Skeletal muscle cell (primary cell): ENCODE measurements around the gene SP1.
A peak's percentile ranks its signal among the peaks of the same experiment; 100 is the strongest.
"Not testable (repeated sequence)": the region's sequence is repeated elsewhere in the genome, so short reads cannot be mapped to it uniquely, and the experiment has no call there.

ENCODE experiments used
- DNase-seq: peaks from one replicate; pipeline ENCODE4 v3.0.0-alpha.2; 2010; ENCODE audit warnings: low read depth
- H3K4me3 ChIP-seq: 2 replicates; pipeline ENCODE4 v1.5.1; 2011; ENCODE audit warnings: low read depth, mild to moderate bottlenecking, control low read depth, low read length, moderate library complexity

The SP1 gene

GRCh38 chr12:53399896-53400295 is 19.9 kb downstream of the SP1 start:
- no peak overlapping the region for H3K4me3 ChIP-seq
- no peak for DNase-seq

- DNase-seq, H3K4me3 ChIP-seq: not testable (repeated sequence)
Measured at GRCh38 chr12:53402351-53402750, 22.4 kb downstream of the SP1 start.

GRCh38 chr12:53402871-53403270 is 22.9 kb downstream of the SP1 start:
- DNase-seq: no peak
- no peak overlapping the region for H3K4me3 ChIP-seq

- no peak for DNase-seq
- H3K4me3 ChIP-seq: no peak overlapping the region
Measured at GRCh38 chr12:53410951-53411350, 31.0 kb downstream of the SP1 start.

- no peak overlapping the region for H3K4me3 ChIP-seq
- DNase-seq: no peak
Measured at GRCh38 chr12:53413485-53414204, 33.7 kb downstream of the SP1 start.

GRCh38 chr12:53414756-53415417 is 34.9 kb downstream of the SP1 start:
- no peak for DNase-seq
- H3K4me3 ChIP-seq: no peak overlapping the region

- not testable (repeated sequence) for H3K4me3 ChIP-seq, DNase-seq
Measured at GRCh38 chr12:53415752-53416389, 35.9 kb downstream of the SP1 start.

- not testable (repeated sequence) for H3K4me3 ChIP-seq, DNase-seq
Measured at GRCh38 chr12:53417291-53417816, 37.4 kb downstream of the SP1 start.

GRCh38 chr12:53418221-53418620 is 38.2 kb downstream of the SP1 start:
- H3K4me3 ChIP-seq: no peak overlapping the region
- DNase-seq: no peak

- no peak overlapping the region for H3K4me3 ChIP-seq
- no peak for DNase-seq
Measured at GRCh38 chr12:53419756-53420155, 39.8 kb downstream of the SP1 start.

- H3K4me3 ChIP-seq, DNase-seq: not testable (repeated sequence)
Measured at GRCh38 chr12:53422247-53422646, 42.3 kb downstream of the SP1 start.

- DNase-seq: no peak
- no peak within 1 kb of the TSS for H3K4me3 ChIP-seq
Measured at GRCh38 chr12:53423597-53423996, 43.6 kb downstream of the SP1 start, which contains the start of gene AMHR2. Gene AMHR2 (plus strand): TSS chr12:53423855. CDS start chr12:53423935, 80 bp downstream.

- no peak for DNase-seq
- H3K4me3 ChIP-seq: no peak overlapping the region
Measured at GRCh38 chr12:53424626-53425514, 44.9 kb downstream of the SP1 start.

GRCh38 chr12:53425515-53426150 is 45.7 kb downstream of the SP1 start:
- no peak overlapping the region for H3K4me3 ChIP-seq
- no peak for DNase-seq

- H3K4me3 ChIP-seq: no peak overlapping the region
Measured at GRCh38 chr12:53427905-53428594, 48.1 kb downstream of the SP1 start.

GRCh38 chr12:53428741-53429140 is 48.8 kb downstream of the SP1 start:
- H3K4me3 ChIP-seq: no peak overlapping the region

More at GRCh38 chr12:53427905-53428594, 48.1 kb downstream of the SP1 start:
- peak; percentile 75 for DNase-seq

GRCh38 chr12:53430116-53430515 is 50.1 kb downstream of the SP1 start:
- DNase-seq: no peak
- H3K4me3 ChIP-seq: no peak overlapping the region

More at GRCh38 chr12:53428741-53429140, 48.8 kb downstream of the SP1 start:
- DNase-seq: no peak

GRCh38 chr12:53431187-53431586 is 51.2 kb downstream of the SP1 start:
- peak; percentile 30 for DNase-seq
- no peak overlapping the region for H3K4me3 ChIP-seq
